Hematopoietic multipotent progenitor cell treated with erythropoietin and hydrocortisone succinate and interleukin-3 and kit ligand, for 17 days (in vitro differentiated cells): ENCODE data around the gene CA5A.

Experiments
- DNase-seq: peaks from one replicate; pipeline ENCODE4 v3.0.0-alpha.2; 2015; ENCODE audit warnings: low spot score

CA5A gene

GRCh38 chr16:87963400-87963799 lies 27.1 kb upstream of the CA5A start:
- DNase-seq, result no peak

- DNase-seq, result no peak
These were observed 25.3 kb upstream of the CA5A start for GRCh38 chr16:87961623-87962022.

GRCh38 chr16:87960852-87961251 lies 24.5 kb upstream of the CA5A start:
- no peak for DNase-seq

GRCh38 chr16:87960296-87960695 lies 24.0 kb upstream of the CA5A start:
- DNase-seq, result no peak

GRCh38 chr16:87959391-87959990 lies 23.2 kb upstream of the CA5A start:
- DNase-seq, result no peak

- DNase-seq, result no peak
These were observed 22.3 kb upstream of the CA5A start for GRCh38 chr16:87958632-87959031.

GRCh38 chr16:87957296-87958094 lies 21.2 kb upstream of the CA5A start:
- DNase-seq, result no peak

GRCh38 chr16:87956365-87957231 lies 20.3 kb upstream of the CA5A start:
- DNase-seq, result no peak

- DNase-seq, result no peak
These were observed 19.7 kb upstream of the CA5A start for GRCh38 chr16:87956098-87956364.

GRCh38 chr16:87955302-87956097 lies 19.2 kb upstream of the CA5A start:
- no peak for DNase-seq

GRCh38 chr16:87954826-87955225 lies 18.5 kb upstream of the CA5A start:
- no peak for DNase-seq

- no peak for DNase-seq
These were observed 18.0 kb upstream of the CA5A start for GRCh38 chr16:87954361-87954760.

- no peak for DNase-seq
These were observed 17.2 kb upstream of the CA5A start for GRCh38 chr16:87953308-87954215.

- DNase-seq, result no peak
These were observed 16.4 kb upstream of the CA5A start for GRCh38 chr16:87952751-87953150.

GRCh38 chr16:87951552-87952538 lies 15.5 kb upstream of the CA5A start:
- DNase-seq, result peak; percentile 17

- DNase-seq, result peak; percentile 98
These were observed 14.6 kb upstream of the CA5A start, which contains the start of gene BANP for GRCh38 chr16:87950765-87951551. Gene BANP, plus strand, starts transcription at chr16:87951434. Its CDS starts 23,682 bp downstream, at chr16:87975116.

- no peak for DNase-seq
These were observed 12.9 kb upstream of the CA5A start for GRCh38 chr16:87949071-87949744.

- DNase-seq, result no peak
These were observed 12.4 kb upstream of the CA5A start for GRCh38 chr16:87948735-87949070.
